ENCODE measurements around the gene MYRF. TPM values are rescaled to one million over a fixed set of nuclear protein-coding genes. Genes with fewer than 3 reads are reported as not detected.

Gene MYRF
- total and polyA plus RNA-seq, 2 donors (not counting 1 experiment from before 2014, with no cell fraction given): 0.27 to 0.34 TPM

GRCh38 chr11:61782841-61783240 lies 30.4 kb downstream of the MYRF start:
- H3K79me2 ChIP-seq (ENCODE audit: control insufficient read depth, insufficient read depth, low read length): no peaks in the 10 kb centered on the region
- no peak for ATAC-seq (ENCODE audit: low read depth)

More at GRCh38 chr11:61782841-61783240, 30.4 kb downstream of the MYRF start:
- Histone ChIP-seq H3K4me3 (ENCODE audit: control extremely low read depth in 1 of 5, extremely low read depth in 1 of 5, insufficient read depth in 1 of 5, low read depth in 2 of 5, low read length in 4 of 5) (no peak overlapping the region), H2AFZ (ENCODE audit: insufficient read depth, low read depth, low read length, poor library complexity, severe bottlenecking) (no peak overlapping the region), H3K9ac (ENCODE audit: low read length) (no peak overlapping the region), H3K4me2 (replicated peaks; ENCODE audit: low read depth, low read length, poor library complexity, severe bottlenecking) (no peak overlapping the region), H4K20me1 (ENCODE audit: control insufficient read depth, insufficient read depth, low read length, poor library complexity, severe bottlenecking) (peaks cover 11% of the 10 kb centered on the region), H3K9me3 (ENCODE audit: control extremely low read depth in 1 of 3, control insufficient read depth in 2 of 3, insufficient read depth in 1 of 3, low read length in 2 of 3) (no peaks in the 10 kb centered on the region), H3K4me1 (ENCODE audit: control insufficient read depth in 2 of 2, insufficient read depth in 2 of 2, low read length in 2 of 2) (peaks cover 11 to 13% of the 10 kb centered on the region in 2 donors), H3K27me3 (replicated peaks in 1 of 4; ENCODE audit: control extremely low read depth in 1 of 4, control insufficient read depth in 3 of 4, insufficient read depth in 4 of 4, low read length in 3 of 4) (peaks cover 0 to 4% (median 0%) of the 10 kb centered on the region in 4 experiments), H3K36me3 (replicated peaks in 1 of 2; ENCODE audit: control extremely low read depth in 1 of 2, control insufficient read depth in 1 of 2, extremely low read depth in 1 of 2, insufficient read depth in 2 of 2, low read length in 1 of 2) (peaks cover 0 to 17% of the 10 kb centered on the region in 2 experiments), H3K27ac (ENCODE audit: low read length in 2 of 2) (no peak overlapping the region)
- no peak for DNase-seq
- intact Hi-C loops (cut with micrococcal nuclease): no loop called here
- POLR2A ChIA-PET: no interaction called here
- CTCF ChIA-PET: interaction anchor here (1.5 kb wide), 1 partner anchor 88 kb away, joined by 3 read pairs; no protein-coding TSS in a partner anchor
- WGBS (ENCODE audit: insufficient coverage): 96% methylated on average over 11 of the region's 11 CpGs
- Mint-ChIP-seq H3K4me1 (peaks cover 8% of the 10 kb centered on the region), H3K9me3 (ENCODE audit: insufficient read depth) (no peaks in the 10 kb centered on the region), H3K4me3 (no peak overlapping the region), H3K27me3 (peaks cover 5% of the 10 kb centered on the region), H3K27ac (no peak overlapping the region)
- TF ChIP-seq EZH2 (IDR thresholded peaks at IDR 0.05; ENCODE audit: borderline replicate concordance, insufficient read depth, low read depth, low read length, poor library complexity, severe bottlenecking): no peak
- no peak for TF ChIP-seq CTCF (IDR thresholded peaks at IDR 0.05)

All from B cell (primary cell).